Bronchial epithelial cell (primary cell): ENCODE measurements around the gene NR6A1. TPM values are rescaled to one million over a fixed set of nuclear protein-coding genes. Genes with fewer than 3 reads are reported as not detected.

Source experiments
- DNase-seq: peaks from one replicate; pipeline ENCODE4 v3.0.0-alpha.2; 2010; ENCODE audit warnings: low read depth
- FAIRE-seq: peaks from 2 replicates; lab custom pipeline; 2011; peaks lifted over from hg19 to GRCh38; lab: Jason Lieb, UNC
- H3K27me3 ChIP-seq: 2 replicates; pipeline ENCODE4 v1.5.1; 2011; ENCODE audit warnings: low read length; ENCODE audit not compliant: control insufficient read depth, insufficient read depth
- H3K36me3 ChIP-seq: 2 replicates; pipeline ENCODE4 v1.5.1; 2011; ENCODE audit warnings: low read length; ENCODE audit not compliant: control insufficient read depth, insufficient read depth
- H3K4me3 ChIP-seq: 2 replicates; pipeline ENCODE4 v1.5.1; 2011; ENCODE audit warnings: mild to moderate bottlenecking, low read depth, low read length, control low read depth
- CTCF ChIP-seq: IDR thresholded peaks from 2 replicates; pipeline ENCODE4 v1.5.1; 2011; ENCODE audit warnings: mild to moderate bottlenecking, moderate library complexity, low read length, control low read depth, inconsistent platforms; ENCODE audit not compliant: insufficient read depth, severe bottlenecking
- total RNA-seq: library from RNA; depleted of rRNA; stranded (reverse); fragments of >200 nt; gene quantifications from 2 replicates; pipeline ENCODE4 v1.2.1, GENCODE V29; 2014

Gene NR6A1
- total RNA-seq, 1 donor from 2014 or later, result 2.9 TPM

GRCh38 chr9:124718928-124719327 is 52.2 kb downstream of the NR6A1 start:
- no peak overlapping the region for H3K4me3 ChIP-seq
- TF ChIP-seq CTCF, result no peak
- DNase-seq, result no peak
- H3K36me3 ChIP-seq, result no peaks in the 10 kb centered on the region
- no peak for FAIRE-seq
- no peaks in the 10 kb centered on the region for H3K27me3 ChIP-seq

GRCh38 chr9:124717597-124717996 is 53.5 kb downstream of the NR6A1 start:
- FAIRE-seq (no peak), DNase-seq (no peak)
- Histone ChIP-seq H3K36me3 (no peaks in the 10 kb centered on the region), H3K27me3 (no peaks in the 10 kb centered on the region), H3K4me3 (no peak overlapping the region)
- no peak for TF ChIP-seq CTCF

- Histone ChIP-seq H3K36me3 (no peaks in the 10 kb centered on the region), H3K27me3 (no peaks in the 10 kb centered on the region), H3K4me3 (no peak overlapping the region)
- peak; percentile 86 for DNase-seq
- TF ChIP-seq CTCF, result no peak
- no peak for FAIRE-seq
These were observed 54.3 kb downstream of the NR6A1 start for GRCh38 chr9:124716808-124717207.

- FAIRE-seq (no peak), DNase-seq (no peak)
- Histone ChIP-seq H3K36me3 (no peaks in the 10 kb centered on the region), H3K27me3 (no peaks in the 10 kb centered on the region), H3K4me3 (no peak overlapping the region)
- no peak for TF ChIP-seq CTCF
These were observed 60.3 kb downstream of the NR6A1 start for GRCh38 chr9:124710766-124711165.

GRCh38 chr9:124709292-124709690 is 61.8 kb downstream of the NR6A1 start:
- no peaks in the 10 kb centered on the region for H3K27me3 ChIP-seq
- FAIRE-seq (no peak), DNase-seq (no peak)
- H3K36me3 ChIP-seq, result no peaks in the 10 kb centered on the region
- H3K4me3 ChIP-seq, result no peak overlapping the region
- no peak for TF ChIP-seq CTCF

GRCh38 chr9:124708633-124709291 is 62.3 kb downstream of the NR6A1 start:
- Histone ChIP-seq H3K36me3 (no peaks in the 10 kb centered on the region), H3K4me3 (no peak overlapping the region), H3K27me3 (no peaks in the 10 kb centered on the region)
- no peak for TF ChIP-seq CTCF
- DNase-seq (peak; percentile 51), FAIRE-seq (no peak)
